Measurements from ENCODE around the gene TAL2.

TAL2 gene

GRCh38 chr9:105662184-105663104 is at the start of gene TAL2:
TAL2 (plus strand) TSS chr9:105662457; CDS start chr9:105662497, 40 bp downstream.
- Histone ChIP-seq H3K36me3 (ENCODE audit: control insufficient read depth, insufficient read depth, low read length) (no peaks in the 10 kb centered on the region), H3K4me3 (ENCODE audit: low read length) (no peak within 1 kb of the TSS), H3K27me3 (ENCODE audit: control insufficient read depth, insufficient read depth, low read length) (peaks cover 1% of the 10 kb centered on the region), H3K4me1 (ENCODE audit: control insufficient read depth, insufficient read depth, low read length) (no peaks in the 10 kb centered on the region), H3K9ac (ENCODE audit: low read length) (no peak within 1 kb of the TSS), H3K9me3 (ENCODE audit: control insufficient read depth, low read length) (no peaks in the 10 kb centered on the region)

GRCh38 chr9:105621001-105621400 is 41.3 kb upstream of the TAL2 start:
- H3K27me3 ChIP-seq (ENCODE audit: control insufficient read depth, insufficient read depth, low read length) = no peaks in the 10 kb centered on the region
- peaks cover 3% of the 10 kb centered on the region for H3K36me3 ChIP-seq (ENCODE audit: control insufficient read depth, insufficient read depth, low read length)
- H3K4me1 ChIP-seq (ENCODE audit: control insufficient read depth, insufficient read depth, low read length) = no peaks in the 10 kb centered on the region
- no peak overlapping the region for H3K9ac ChIP-seq (ENCODE audit: low read length)
- no peaks in the 10 kb centered on the region for H3K9me3 ChIP-seq (ENCODE audit: control insufficient read depth, low read length)
- no peak overlapping the region for H3K4me3 ChIP-seq (ENCODE audit: low read length)

GRCh38 chr9:105625088-105625487 is 37.2 kb upstream of the TAL2 start:
- Histone ChIP-seq H3K27me3 (ENCODE audit: control insufficient read depth, insufficient read depth, low read length) (no peaks in the 10 kb centered on the region), H3K36me3 (ENCODE audit: control insufficient read depth, insufficient read depth, low read length) (peaks cover 2% of the 10 kb centered on the region), H3K9ac (ENCODE audit: low read length) (no peak overlapping the region), H3K9me3 (ENCODE audit: control insufficient read depth, low read length) (no peaks in the 10 kb centered on the region), H3K4me1 (ENCODE audit: control insufficient read depth, insufficient read depth, low read length) (no peaks in the 10 kb centered on the region), H3K4me3 (ENCODE audit: low read length) (no peak overlapping the region)

- Histone ChIP-seq H3K9ac (ENCODE audit: low read length) (no peak overlapping the region), H3K27me3 (ENCODE audit: control insufficient read depth, insufficient read depth, low read length) (no peaks in the 10 kb centered on the region), H3K9me3 (ENCODE audit: control insufficient read depth, low read length) (no peaks in the 10 kb centered on the region), H3K4me3 (ENCODE audit: low read length) (no peak overlapping the region), H3K4me1 (ENCODE audit: control insufficient read depth, insufficient read depth, low read length) (no peaks in the 10 kb centered on the region), H3K36me3 (ENCODE audit: control insufficient read depth, insufficient read depth, low read length) (no peaks in the 10 kb centered on the region)
These were observed 29.4 kb upstream of the TAL2 start for GRCh38 chr9:105632807-105633206.

- H3K27me3 ChIP-seq (ENCODE audit: control insufficient read depth, insufficient read depth, low read length) = no peaks in the 10 kb centered on the region
- no peak overlapping the region for H3K4me3 ChIP-seq (ENCODE audit: low read length)
- H3K4me1 ChIP-seq (ENCODE audit: control insufficient read depth, insufficient read depth, low read length) = no peaks in the 10 kb centered on the region
- H3K36me3 ChIP-seq (ENCODE audit: control insufficient read depth, insufficient read depth, low read length) = no peaks in the 10 kb centered on the region
- H3K9ac ChIP-seq (ENCODE audit: low read length) = no peak overlapping the region
- H3K9me3 ChIP-seq (ENCODE audit: control insufficient read depth, low read length) = no peaks in the 10 kb centered on the region
These were observed 28.8 kb upstream of the TAL2 start for GRCh38 chr9:105633411-105633810.

DNA sequence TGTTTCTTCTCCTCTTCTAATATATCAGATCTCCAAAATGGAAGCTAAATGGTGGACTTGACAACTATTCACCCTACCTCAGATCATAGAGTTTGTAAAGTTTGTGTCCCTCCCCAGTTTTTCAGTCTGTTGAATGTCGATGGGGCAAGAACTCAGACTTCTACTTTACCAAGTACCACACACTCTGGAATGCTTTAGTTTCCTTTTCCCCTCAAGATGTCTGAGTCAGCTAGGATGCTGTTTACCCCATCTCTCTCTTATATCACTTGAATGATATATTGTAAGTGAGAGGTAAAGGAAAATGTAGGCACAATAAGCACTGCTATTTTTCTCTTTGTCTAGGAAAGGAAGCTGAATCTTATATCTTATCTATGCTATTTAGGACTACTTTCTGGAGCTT is 25.9 kb upstream of the TAL2 start:
- Histone ChIP-seq H3K9ac (ENCODE audit: low read length) (no peak overlapping the region), H3K4me3 (ENCODE audit: low read length) (no peak overlapping the region), H3K4me1 (ENCODE audit: control insufficient read depth, insufficient read depth, low read length) (no peaks in the 10 kb centered on the region), H3K9me3 (ENCODE audit: control insufficient read depth, low read length) (no peaks in the 10 kb centered on the region), H3K36me3 (ENCODE audit: control insufficient read depth, insufficient read depth, low read length) (no peaks in the 10 kb centered on the region), H3K27me3 (ENCODE audit: control insufficient read depth, insufficient read depth, low read length) (no peaks in the 10 kb centered on the region)

GRCh38 chr9:105637787-105638395 is 24.4 kb upstream of the TAL2 start:
- no peaks in the 10 kb centered on the region for H3K36me3 ChIP-seq (ENCODE audit: control insufficient read depth, insufficient read depth, low read length)
- H3K27me3 ChIP-seq (ENCODE audit: control insufficient read depth, insufficient read depth, low read length) = no peaks in the 10 kb centered on the region
- no peak overlapping the region for H3K4me3 ChIP-seq (ENCODE audit: low read length)
- H3K9ac ChIP-seq (ENCODE audit: low read length) = no peak overlapping the region
- no peaks in the 10 kb centered on the region for H3K4me1 ChIP-seq (ENCODE audit: control insufficient read depth, insufficient read depth, low read length)
- H3K9me3 ChIP-seq (ENCODE audit: control insufficient read depth, low read length) = no peaks in the 10 kb centered on the region

GRCh38 chr9:105639936-105640335 is 22.3 kb upstream of the TAL2 start:
- H3K4me3 ChIP-seq (ENCODE audit: low read length) = no peak overlapping the region
- no peaks in the 10 kb centered on the region for H3K9me3 ChIP-seq (ENCODE audit: control insufficient read depth, low read length)
- H3K4me1 ChIP-seq (ENCODE audit: control insufficient read depth, insufficient read depth, low read length) = no peaks in the 10 kb centered on the region
- H3K27me3 ChIP-seq (ENCODE audit: control insufficient read depth, insufficient read depth, low read length) = no peaks in the 10 kb centered on the region
- H3K36me3 ChIP-seq (ENCODE audit: control insufficient read depth, insufficient read depth, low read length) = no peaks in the 10 kb centered on the region
- no peak overlapping the region for H3K9ac ChIP-seq (ENCODE audit: low read length)

- no peaks in the 10 kb centered on the region for H3K36me3 ChIP-seq (ENCODE audit: control insufficient read depth, insufficient read depth, low read length)
- no peak overlapping the region for H3K4me3 ChIP-seq (ENCODE audit: low read length)
- no peaks in the 10 kb centered on the region for H3K4me1 ChIP-seq (ENCODE audit: control insufficient read depth, insufficient read depth, low read length)
- H3K9me3 ChIP-seq (ENCODE audit: control insufficient read depth, low read length) = no peaks in the 10 kb centered on the region
- H3K9ac ChIP-seq (ENCODE audit: low read length) = no peak overlapping the region
- H3K27me3 ChIP-seq (ENCODE audit: control insufficient read depth, insufficient read depth, low read length) = no peaks in the 10 kb centered on the region
These were observed 18.5 kb upstream of the TAL2 start for GRCh38 chr9:105643795-105644194.

GRCh38 chr9:105646879-105647594 is 15.2 kb upstream of the TAL2 start:
- Histone ChIP-seq H3K27me3 (ENCODE audit: control insufficient read depth, insufficient read depth, low read length) (no peaks in the 10 kb centered on the region), H3K36me3 (ENCODE audit: control insufficient read depth, insufficient read depth, low read length) (no peaks in the 10 kb centered on the region), H3K4me3 (ENCODE audit: low read length) (no peak overlapping the region), H3K9ac (ENCODE audit: low read length) (no peak overlapping the region), H3K4me1 (ENCODE audit: control insufficient read depth, insufficient read depth, low read length) (no peaks in the 10 kb centered on the region), H3K9me3 (ENCODE audit: control insufficient read depth, low read length) (no peaks in the 10 kb centered on the region)

DNA sequence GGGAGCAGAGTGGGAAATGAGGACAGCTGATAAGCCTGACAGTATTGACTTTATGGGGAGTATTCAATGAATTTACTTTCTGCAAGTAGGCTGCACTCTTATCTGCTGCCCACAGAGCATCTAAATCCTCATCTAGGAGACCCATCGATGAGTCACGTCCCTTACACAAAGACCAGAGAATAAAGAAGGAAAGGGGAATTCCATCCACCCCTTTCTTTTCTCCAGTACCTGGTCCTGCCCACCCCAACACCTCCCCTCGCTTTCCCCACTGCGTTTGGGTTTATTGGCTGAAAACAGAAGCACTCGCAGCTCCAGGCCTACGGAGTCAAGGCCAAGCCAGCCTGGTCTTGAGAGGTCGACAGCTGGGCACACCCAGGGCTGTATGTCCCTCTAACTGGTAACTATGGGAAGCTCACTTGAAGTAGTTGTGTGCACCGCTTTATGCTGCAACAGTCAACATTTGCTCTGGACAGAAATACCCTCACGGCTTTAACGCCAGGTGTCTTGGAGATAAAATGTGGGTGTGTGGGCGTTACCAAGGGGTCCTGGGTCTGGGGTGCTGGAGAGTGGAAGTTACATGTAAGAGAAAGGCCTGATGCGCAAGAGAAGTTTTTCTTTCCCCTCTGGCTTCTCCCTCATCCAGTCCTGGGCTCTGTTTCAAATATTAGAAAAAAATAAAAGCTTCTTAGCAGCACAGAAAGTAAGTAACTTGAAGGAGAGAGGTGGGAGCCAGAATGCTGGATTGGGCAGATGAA is 14.5 kb upstream of the TAL2 start:
- H3K36me3 ChIP-seq (ENCODE audit: control insufficient read depth, insufficient read depth, low read length) = no peaks in the 10 kb centered on the region
- no peaks in the 10 kb centered on the region for H3K9me3 ChIP-seq (ENCODE audit: control insufficient read depth, low read length)
- no peaks in the 10 kb centered on the region for H3K4me1 ChIP-seq (ENCODE audit: control insufficient read depth, insufficient read depth, low read length)
- no peak overlapping the region for H3K9ac ChIP-seq (ENCODE audit: low read length)
- H3K27me3 ChIP-seq (ENCODE audit: control insufficient read depth, insufficient read depth, low read length) = no peaks in the 10 kb centered on the region
- no peak overlapping the region for H3K4me3 ChIP-seq (ENCODE audit: low read length)
